ENCODE data around the gene ZNF384. TPM values are rescaled to one million over a fixed set of nuclear protein-coding genes. Genes with fewer than 3 reads are reported as not detected.

The ZNF384 gene
- total RNA-seq, 1 donor from 2014 or later, result 15.1 TPM

GRCh38 chr12:6640497-6640896 is 48.7 kb downstream of the ZNF384 start:
- DNase-seq (ENCODE audit: low spot score in 2 of 2), result no peak
- no peaks in the 10 kb centered on the region for H3K36me3 ChIP-seq
- TF ChIP-seq, protein P1, sequence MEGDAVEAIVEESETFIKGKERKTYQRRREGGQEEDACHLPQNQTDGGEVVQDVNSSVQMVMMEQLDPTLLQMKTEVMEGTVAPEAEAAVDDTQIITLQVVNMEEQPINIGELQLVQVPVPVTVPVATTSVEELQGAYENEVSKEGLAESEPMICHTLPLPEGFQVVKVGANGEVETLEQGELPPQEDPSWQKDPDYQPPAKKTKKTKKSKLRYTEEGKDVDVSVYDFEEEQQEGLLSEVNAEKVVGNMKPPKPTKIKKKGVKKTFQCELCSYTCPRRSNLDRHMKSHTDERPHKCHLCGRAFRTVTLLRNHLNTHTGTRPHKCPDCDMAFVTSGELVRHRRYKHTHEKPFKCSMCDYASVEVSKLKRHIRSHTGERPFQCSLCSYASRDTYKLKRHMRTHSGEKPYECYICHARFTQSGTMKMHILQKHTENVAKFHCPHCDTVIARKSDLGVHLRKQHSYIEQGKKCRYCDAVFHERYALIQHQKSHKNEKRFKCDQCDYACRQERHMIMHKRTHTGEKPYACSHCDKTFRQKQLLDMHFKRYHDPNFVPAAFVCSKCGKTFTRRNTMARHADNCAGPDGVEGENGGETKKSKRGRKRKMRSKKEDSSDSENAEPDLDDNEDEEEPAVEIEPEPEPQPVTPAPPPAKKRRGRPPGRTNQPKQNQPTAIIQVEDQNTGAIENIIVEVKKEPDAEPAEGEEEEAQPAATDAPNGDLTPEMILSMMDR (IDR thresholded peaks at IDR 0.05), result no peak
- no peaks in the 10 kb centered on the region for H3K27me3 ChIP-seq
- no peaks in the 10 kb centered on the region for H3K4me1 ChIP-seq
- no peaks in the 10 kb centered on the region for H3K9me3 ChIP-seq
- intact Hi-C loops (cut with DNase I), result no loop called here
- H3K4me3 ChIP-seq, result no peak overlapping the region
- no peak overlapping the region for H3K27ac ChIP-seq

DNA sequence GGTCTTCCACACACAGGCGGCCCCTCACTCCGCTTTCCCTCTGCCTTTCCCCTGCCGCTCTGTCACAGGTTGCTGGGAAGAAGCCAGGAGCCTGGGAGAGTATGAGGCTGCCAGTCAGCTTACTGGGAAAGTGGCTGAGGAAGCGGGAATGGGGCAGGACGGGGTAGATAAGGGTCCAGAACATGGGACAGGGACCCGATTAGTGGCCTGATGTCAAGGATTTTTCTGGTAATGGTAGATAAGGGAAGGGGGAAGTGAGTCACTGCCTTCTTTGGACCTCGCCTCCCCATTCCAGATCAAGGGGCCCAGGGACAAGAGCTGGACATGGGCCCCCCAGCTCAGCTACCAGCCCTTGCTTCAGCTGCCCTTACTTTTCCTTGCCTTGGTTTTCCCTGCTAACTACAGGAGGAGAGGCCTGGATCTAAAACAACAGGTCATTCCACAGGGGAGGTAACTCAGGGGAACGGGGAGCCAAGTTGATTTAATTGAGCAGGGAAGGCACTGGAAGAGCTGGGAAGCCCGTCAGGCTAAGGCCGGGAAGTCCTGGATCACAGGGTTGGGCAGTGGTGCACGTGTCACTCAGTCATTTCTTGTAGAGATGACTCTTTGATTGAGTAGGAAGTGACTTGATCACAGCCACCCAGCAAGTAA is 49.9 kb downstream of the ZNF384 start:
- no peaks in the 10 kb centered on the region for H3K27me3 ChIP-seq
- TF ChIP-seq, protein P1 (IDR thresholded peaks at IDR 0.05), result no peak
- no peak overlapping the region for H3K4me3 ChIP-seq
- H3K9me3 ChIP-seq, result no peaks in the 10 kb centered on the region
- H3K4me1 ChIP-seq, result no peaks in the 10 kb centered on the region
- no peaks in the 10 kb centered on the region for H3K36me3 ChIP-seq
- intact Hi-C loops (cut with DNase I), result no loop called here
- no peak for DNase-seq (ENCODE audit: low spot score in 2 of 2)
- no peak overlapping the region for H3K27ac ChIP-seq

- TF ChIP-seq, protein P1 (IDR thresholded peaks at IDR 0.05), result no peak
- Histone ChIP-seq H3K36me3 (no peaks in the 10 kb centered on the region), H3K4me1 (no peaks in the 10 kb centered on the region), H3K4me3 (no peak overlapping the region), H3K27ac (no peak overlapping the region), H3K9me3 (no peaks in the 10 kb centered on the region), H3K27me3 (no peaks in the 10 kb centered on the region)
- DNase-seq (ENCODE audit: low spot score in 2 of 2), result no peak
- intact Hi-C loops (cut with DNase I), result no loop called here
Observed at GRCh38 chr12:6638305-6638704, 50.9 kb downstream of the ZNF384 start.

- Histone ChIP-seq H3K4me3 (no peak within 1 kb of the TSS), H3K4me1 (no peaks in the 10 kb centered on the region), H3K36me3 (no peaks in the 10 kb centered on the region), H3K27me3 (no peaks in the 10 kb centered on the region), H3K9me3 (no peaks in the 10 kb centered on the region), H3K27ac (peak within 1 kb of the TSS in 1 of 2 donors; percentile 10)
- TF ChIP-seq, protein P1 (IDR thresholded peaks at IDR 0.05), result no peak
- intact Hi-C loops (cut with DNase I), result no loop called here
- DNase-seq (ENCODE audit: low spot score in 2 of 2), result no peak
Observed at GRCh38 chr12:6635856-6636531, 53.2 kb downstream of the ZNF384 start, which contains the start of gene LPAR5. Gene LPAR5, minus strand, starts transcription at chr12:6635959. Its CDS starts 14,711 bp downstream, at chr12:6621248.

DNA sequence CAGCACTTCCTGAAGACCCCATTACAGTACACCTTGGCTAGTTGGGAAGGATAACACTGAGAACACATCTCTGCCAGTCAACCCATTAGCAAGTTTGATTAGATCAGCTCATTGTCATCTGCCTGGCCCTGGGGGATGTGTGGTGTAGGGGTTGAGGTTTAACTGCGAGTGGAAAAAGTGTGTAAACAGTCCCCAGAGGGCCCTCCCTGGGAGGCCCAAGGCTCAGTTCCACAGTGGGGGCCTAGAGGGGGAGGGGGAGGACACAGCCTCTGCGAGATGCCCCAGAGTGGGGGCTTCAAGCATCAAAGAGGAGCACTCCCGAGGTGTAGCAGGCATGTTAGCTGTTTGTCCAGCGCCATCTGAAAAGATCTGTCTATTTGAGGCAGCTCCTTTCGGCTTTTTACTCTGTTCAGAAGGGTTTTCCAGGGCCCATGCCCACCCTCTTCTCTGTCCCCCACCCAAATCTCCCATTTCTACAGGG is 53.8 kb downstream of the ZNF384 start:
- TF ChIP-seq, protein P1 (IDR thresholded peaks at IDR 0.05), result no peak
- H3K27ac ChIP-seq, result peak overlapping the region in 1 of 2 donors; percentile 10
- H3K4me3 ChIP-seq, result no peak overlapping the region
- DNase-seq (ENCODE audit: low spot score in 2 of 2), result no peak
- no peaks in the 10 kb centered on the region for H3K4me1 ChIP-seq
- intact Hi-C loops (cut with DNase I), result no loop called here
- no peaks in the 10 kb centered on the region for H3K36me3 ChIP-seq
- no peaks in the 10 kb centered on the region for H3K9me3 ChIP-seq
- no peaks in the 10 kb centered on the region for H3K27me3 ChIP-seq
